ENCODE measurements around the gene PLAGL2. TPM values are rescaled to one million over a fixed set of nuclear protein-coding genes. Genes with fewer than 3 reads are reported as not detected.

PLAGL2 gene
- total RNA-seq, 1 donor from 2014 or later = 6.7 TPM

- Histone ChIP-seq H3K4me3 (no peak overlapping the region), H3K27ac (no peak overlapping the region), H3K9me3 (no peaks in the 10 kb centered on the region), H3K27me3 (no peaks in the 10 kb centered on the region), H3K36me3 (peaks cover 40 to 63% of the 10 kb centered on the region in 2 donors), H3K4me1 (no peaks in the 10 kb centered on the region)
- no peak for DNase-seq (ENCODE audit: low spot score in 2 of 2)
- intact Hi-C loops (cut with DNase I) = no loop called here
- TF ChIP-seq CTCF (IDR thresholded peaks at IDR 0.05) = no peak
These were observed 20.5 kb upstream of the PLAGL2 start for GRCh38 chr20:32227744-32228688.

DNA sequence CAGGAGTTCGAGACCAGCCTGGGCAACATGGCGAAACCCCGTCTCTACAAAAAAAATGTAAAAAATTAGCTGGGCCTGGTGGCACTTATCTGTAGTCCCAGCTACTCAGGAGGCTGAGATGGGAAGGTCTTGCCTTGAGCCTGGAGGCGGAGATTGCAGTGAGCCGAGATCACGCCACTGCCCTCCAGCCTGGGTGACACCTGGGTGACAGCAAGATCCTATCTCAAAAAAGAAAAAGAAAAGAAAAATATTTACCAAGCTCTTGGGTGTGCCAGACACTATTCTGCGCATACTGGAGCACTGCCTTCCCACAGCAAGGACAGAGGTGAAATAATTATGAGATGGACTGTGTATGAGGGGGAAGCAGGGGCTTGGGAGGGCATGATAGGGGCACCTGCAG lies 19.8 kb upstream of the PLAGL2 start:
- H3K9me3 ChIP-seq = no peaks in the 10 kb centered on the region
- H3K27ac ChIP-seq = no peak overlapping the region
- H3K4me3 ChIP-seq = no peak overlapping the region
- peaks cover 39 to 64% of the 10 kb centered on the region in 2 donors for H3K36me3 ChIP-seq
- intact Hi-C loops (cut with DNase I) = no loop called here
- no peaks in the 10 kb centered on the region for H3K27me3 ChIP-seq
- DNase-seq (ENCODE audit: low spot score in 2 of 2) = no peak
- no peak for TF ChIP-seq CTCF (IDR thresholded peaks at IDR 0.05)
- H3K4me1 ChIP-seq = no peaks in the 10 kb centered on the region

DNA sequence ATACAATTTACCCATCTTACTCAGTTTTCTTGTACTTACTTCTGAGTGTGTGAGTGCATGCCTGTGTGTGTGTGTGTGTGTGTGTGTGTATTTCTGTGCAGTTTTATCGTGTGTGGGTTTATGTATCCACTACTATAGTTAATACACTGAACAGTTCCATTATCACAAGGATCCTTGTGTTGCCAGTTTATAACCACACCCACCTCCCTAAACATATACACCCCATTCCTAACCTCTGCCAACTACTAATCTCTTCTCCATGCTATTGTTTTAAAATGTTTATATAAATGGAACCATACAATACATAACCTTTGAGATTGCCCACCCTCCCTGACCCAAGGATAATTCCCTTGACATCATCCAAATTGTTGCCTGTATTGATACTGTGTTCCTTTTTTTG lies 18.8 kb upstream of the PLAGL2 start:
- no peak for DNase-seq (ENCODE audit: low spot score in 2 of 2)
- H3K9me3 ChIP-seq = no peaks in the 10 kb centered on the region
- no peak overlapping the region for H3K27ac ChIP-seq
- peaks cover 42 to 66% of the 10 kb centered on the region in 2 donors for H3K36me3 ChIP-seq
- no peak for TF ChIP-seq CTCF (IDR thresholded peaks at IDR 0.05)
- H3K4me3 ChIP-seq = no peak overlapping the region
- no peaks in the 10 kb centered on the region for H3K4me1 ChIP-seq
- intact Hi-C loops (cut with DNase I) = no loop called here
- H3K27me3 ChIP-seq = no peaks in the 10 kb centered on the region

DNA sequence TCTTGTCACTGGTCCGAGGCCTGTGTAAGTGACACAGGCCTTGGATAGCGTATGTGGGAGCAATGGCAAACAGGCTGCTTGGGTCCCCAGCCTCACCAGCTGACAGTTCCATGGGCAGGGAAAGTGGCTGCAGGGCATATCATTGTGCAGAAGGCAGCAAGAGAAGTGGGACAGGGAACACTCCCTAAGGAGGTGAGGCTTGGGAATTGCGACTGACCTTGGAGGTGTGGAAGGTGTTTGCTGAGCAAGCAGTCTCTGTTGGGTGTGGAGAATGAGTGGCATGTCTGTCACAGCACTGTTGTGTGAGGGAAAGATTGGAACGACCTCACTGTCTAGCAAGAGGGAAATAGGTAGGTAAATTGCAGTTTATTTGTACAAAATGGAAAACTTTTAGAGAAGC lies 16.9 kb upstream of the PLAGL2 start:
- Histone ChIP-seq H3K27me3 (no peaks in the 10 kb centered on the region), H3K36me3 (peaks cover 44 to 65% of the 10 kb centered on the region in 2 donors), H3K9me3 (no peaks in the 10 kb centered on the region), H3K4me1 (no peaks in the 10 kb centered on the region), H3K4me3 (no peak overlapping the region), H3K27ac (no peak overlapping the region)
- intact Hi-C loops (cut with DNase I) = no loop called here
- DNase-seq (ENCODE audit: low spot score in 2 of 2) = no peak
- no peak for TF ChIP-seq CTCF (IDR thresholded peaks at IDR 0.05)

DNA sequence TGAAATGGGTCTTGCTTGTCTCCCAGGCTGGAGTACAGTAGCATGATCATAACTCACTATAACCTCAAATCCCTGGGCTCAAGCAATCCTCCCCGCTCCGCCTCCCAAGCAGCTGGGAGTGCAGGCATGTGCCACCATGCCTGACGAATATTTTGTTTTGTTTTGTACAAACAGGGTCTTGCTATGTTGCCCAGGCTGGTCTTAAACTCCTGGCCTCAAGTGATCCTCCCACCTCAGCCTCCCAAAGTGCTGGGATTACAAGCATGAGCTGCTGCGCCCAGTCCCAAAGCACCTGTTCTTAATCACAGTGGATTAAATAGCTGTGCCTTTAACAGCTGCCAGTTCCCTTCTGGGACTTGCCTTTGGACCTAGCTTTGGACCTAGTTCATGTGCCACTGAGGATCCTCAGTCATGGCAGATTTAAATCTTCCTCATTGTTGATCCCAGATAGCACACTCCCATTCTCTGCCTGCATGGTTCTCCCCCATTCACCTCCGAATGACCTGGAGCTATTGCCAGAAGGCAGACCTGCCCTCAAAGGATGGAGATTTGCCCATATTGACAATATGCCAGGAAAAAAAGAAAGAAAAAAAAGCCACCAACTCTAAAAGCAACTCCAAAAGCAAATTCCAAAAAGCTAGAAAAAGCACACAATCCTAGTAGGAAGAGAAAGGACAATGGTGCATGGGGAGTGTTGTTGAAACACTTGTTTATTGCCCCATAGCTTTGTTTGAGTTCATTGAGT lies 10.8 kb upstream of the PLAGL2 start:
- DNase-seq (ENCODE audit: low spot score in 2 of 2) = no peak
- Histone ChIP-seq H3K27ac (no peak overlapping the region), H3K4me1 (no peaks in the 10 kb centered on the region), H3K36me3 (peaks cover 44 to 77% of the 10 kb centered on the region in 2 donors), H3K27me3 (no peaks in the 10 kb centered on the region), H3K9me3 (no peaks in the 10 kb centered on the region), H3K4me3 (no peak overlapping the region)
- TF ChIP-seq CTCF (IDR thresholded peaks at IDR 0.05) = no peak
- intact Hi-C loops (cut with DNase I) = no loop called here

Data from ascending aorta (tissue), 2 donors.